GM23338 (cell line): ENCODE results near the gene FRYL. TPM values are rescaled to one million over a fixed set of nuclear protein-coding genes. Genes with fewer than 3 reads are reported as not detected.

Source experiments
- ATAC-seq: fragments of 200-7000 bp; cut with Tn5 transposase; 3 replicates; pipeline ENCODE4 v1.9.1; 2020
- DNase-seq: peaks from one replicate; pipeline ENCODE4 v3.0.0-alpha.2; 2015; ENCODE audit warnings: low spot score
- H2AFZ ChIP-seq: fragments of 200-600 bp; sonication (generic); 2 replicates; pipeline ENCODE4 v1.8.0; 2016; ENCODE audit warnings: antibody characterized with exemption, mild to moderate bottlenecking, moderate library complexity
- H3F3A ChIP-seq: fragments of 200-600 bp; sonication (generic); replicated peaks from 2 replicates; pipeline ENCODE4 v1.8.0; 2017; ENCODE audit warnings: antibody characterized with exemption, mixed run types, low read depth
- H3K27ac ChIP-seq: fragments of 200-600 bp; sonication (generic); 2 replicates; pipeline ENCODE4 v1.6.1; 2016; ENCODE audit warnings: low read depth
- H3K27me3 ChIP-seq: fragments of 200-600 bp; sonication (generic); 2 replicates; pipeline ENCODE4 v1.8.0; 2016; ENCODE audit warnings: mild to moderate bottlenecking, mixed run types, moderate library complexity; ENCODE audit not compliant: insufficient read depth
- H3K36me3 ChIP-seq: fragments of 200-600 bp; sonication (generic); 2 replicates; pipeline ENCODE4 v1.8.0; 2016; ENCODE audit warnings: mild to moderate bottlenecking; ENCODE audit not compliant: insufficient read depth
- H3K4me1 ChIP-seq: fragments of 200-600 bp; sonication (generic); 2 replicates; pipeline ENCODE4 v1.8.0; 2016; ENCODE audit warnings: mild to moderate bottlenecking, moderate library complexity; ENCODE audit not compliant: insufficient read depth
- H3K4me2 ChIP-seq: fragments of 200-600 bp; sonication (generic); 2 replicates; pipeline ENCODE4 v1.7.1; 2017; ENCODE audit warnings: mixed run types
- H3K4me3 ChIP-seq: fragments of 200-600 bp; sonication (generic); 2 replicates; pipeline ENCODE4 v1.6.1; 2016; ENCODE audit warnings: mixed run types
- H3K79me2 ChIP-seq: fragments of 200-600 bp; sonication (generic); replicated peaks from 2 replicates; pipeline ENCODE4 v1.8.0; 2017; ENCODE audit warnings: mild to moderate bottlenecking; ENCODE audit not compliant: insufficient read depth
- H3K9me2 ChIP-seq: fragments of 200-600 bp; sonication (generic); 2 replicates; pipeline ENCODE4 v1.8.0; 2017; ENCODE audit not compliant: insufficient read depth
- H4K20me1 ChIP-seq: fragments of 200-600 bp; sonication (generic); replicated peaks from 2 replicates; pipeline ENCODE4 v1.8.0; 2017; ENCODE audit warnings: mild to moderate bottlenecking; ENCODE audit not compliant: insufficient read depth
- H3K27ac Mint-ChIP-seq: 2 replicates; pipeline ENCODE4 v1.8.0; 2020; ENCODE audit warnings: inconsistent platforms, mild to moderate bottlenecking, moderate library complexity, mixed read lengths
- H3K27me3 Mint-ChIP-seq: 3 replicates; pipeline ENCODE4 v1.8.0; 2022; ENCODE audit warnings: low read depth, mild to moderate bottlenecking, moderate library complexity, mixed read lengths, inconsistent platforms; ENCODE audit not compliant: insufficient read depth, poor library complexity
- H3K36me3 Mint-ChIP-seq: 3 replicates; pipeline ENCODE4 v1.8.0; 2021; ENCODE audit warnings: low read depth, mild to moderate bottlenecking, inconsistent platforms, moderate library complexity, mixed read lengths
- H3K4me1 Mint-ChIP-seq: 3 replicates; pipeline ENCODE4 v1.8.0; 2020; ENCODE audit warnings: mild to moderate bottlenecking, inconsistent platforms, mixed read lengths
- H3K4me3 Mint-ChIP-seq: 3 replicates; pipeline ENCODE4 v1.8.0; 2021; ENCODE audit warnings: moderate library complexity, mild to moderate bottlenecking, inconsistent platforms, mixed read lengths
- H3K9me3 Mint-ChIP-seq: 3 replicates; pipeline ENCODE4 v1.8.0; 2020; ENCODE audit warnings: moderate library complexity, mild to moderate bottlenecking, inconsistent platforms, mixed read lengths
- CREB1 ChIP-seq: fragments of 250-450 bp; sonication (Bioruptor Pico); IDR thresholded peaks from 2 replicates; pipeline ENCODE4 v1.5.0; 2020; ENCODE audit warnings: low read depth, mild to moderate bottlenecking, moderate library complexity
- JUNB ChIP-seq: IDR thresholded peaks from one replicate; pipeline ENCODE4 v1.6.1; 2016; ENCODE audit warnings: antibody characterized with exemption; ENCODE audit not compliant: unreplicated experiment
- NANOG ChIP-seq: IDR thresholded peaks from 2 replicates; pipeline ENCODE4 v1.6.1; 2016; ENCODE audit warnings: antibody characterized with exemption, borderline replicate concordance
- POLR2AphosphoS5 ChIP-seq: IDR thresholded peaks from 2 replicates; pipeline ENCODE4 v1.6.1; 2016; ENCODE audit warnings: antibody characterized with exemption, low read depth
- polyA plus RNA-seq: library from polyadenylated mRNA; unstranded; fragments of >200 nt; fragmentation: Nextera tagmentation; extraction: Ambion mirVana; gene quantifications from 2 replicates; pipeline ENCODE4 v1.2.1, GENCODE V29; 2016
- total RNA-seq: library from RNA; depleted of rRNA; stranded (reverse); fragments of >200 nt; shearing (Covaris generic); gene quantifications from 2 replicates; pipeline ENCODE4 v1.2.3, GENCODE V29; 2014
- TF ChIP-seq, protein P1 (sequence below): fragments of 250-450 bp; sonication (Bioruptor Pico); IDR thresholded peaks from 2 replicates; pipeline ENCODE4 v1.5.0; 2020; ENCODE audit warnings: mild to moderate bottlenecking, moderate library complexity
- TF ChIP-seq, protein P2 (sequence below), 2 experiments: fragments of 200-600 bp in 1 of 2; sonication (generic) in 1 of 2; conservative IDR thresholded peaks; 2 replicates each; pipeline versions ENCODE4 v1.5.1 to v1.6.1; 2016 to 2017; ENCODE audit warnings: antibody characterized with exemption in 2 of 2, low read depth in 2 of 2, mild to moderate bottlenecking in 2 of 2, moderate library complexity in 1 of 2

The FRYL gene
- total and polyA plus RNA-seq, 2 experiments from 2014 or later, result 30.7 to 53.3 TPM

DNA sequence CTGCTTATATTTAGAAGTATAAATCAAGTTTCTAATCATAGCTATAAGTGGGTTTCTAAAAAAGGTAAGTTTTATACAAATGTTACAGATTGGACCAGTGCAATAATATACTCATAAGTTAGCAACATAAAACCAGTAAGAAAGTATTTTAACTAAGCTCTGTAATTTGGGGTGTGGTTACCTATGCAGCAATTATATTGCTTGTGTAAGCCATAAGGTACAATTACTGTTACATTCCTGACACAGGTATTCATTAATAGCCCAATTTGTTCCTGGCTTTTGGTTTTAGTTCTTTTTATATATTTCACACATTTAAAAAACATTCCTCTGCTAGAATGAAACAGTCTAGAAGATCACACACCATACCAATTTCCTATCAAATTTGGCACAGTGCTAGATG lies 115.1 kb downstream of the FRYL start:
- Histone ChIP-seq H2AFZ (no peak overlapping the region), H4K20me1 (peaks cover 10% of the 10 kb centered on the region; the same call in 1 of the 2 replicates), H3K4me3 (no peak overlapping the region), H3K27ac (no peak overlapping the region), H3K4me1 (peaks cover 13% of the 10 kb centered on the region), H3K27me3 (no peaks in the 10 kb centered on the region), H3K79me2 (peaks cover 60% of the 10 kb centered on the region), H3K9me2 (no peaks in the 10 kb centered on the region), H3F3A (no peaks in the 10 kb centered on the region), H3K36me3 (no peaks in the 10 kb centered on the region), H3K4me2 (no peak overlapping the region)
- Mint-ChIP-seq H3K9me3 (no peaks in the 10 kb centered on the region), H3K4me1 (peaks cover 7% of the 10 kb centered on the region), H3K27ac (no peak overlapping the region), H3K36me3 (no peaks in the 10 kb centered on the region), H3K27me3 (no peaks in the 10 kb centered on the region), H3K4me3 (no peak overlapping the region)
- ATAC-seq, result no peak
- TF ChIP-seq POLR2AphosphoS5 (no peak), CREB1 (CRISPR knock-in tag) (no peak), JUNB (no peak), NANOG (no peak)
- TF ChIP-seq, protein P1, sequence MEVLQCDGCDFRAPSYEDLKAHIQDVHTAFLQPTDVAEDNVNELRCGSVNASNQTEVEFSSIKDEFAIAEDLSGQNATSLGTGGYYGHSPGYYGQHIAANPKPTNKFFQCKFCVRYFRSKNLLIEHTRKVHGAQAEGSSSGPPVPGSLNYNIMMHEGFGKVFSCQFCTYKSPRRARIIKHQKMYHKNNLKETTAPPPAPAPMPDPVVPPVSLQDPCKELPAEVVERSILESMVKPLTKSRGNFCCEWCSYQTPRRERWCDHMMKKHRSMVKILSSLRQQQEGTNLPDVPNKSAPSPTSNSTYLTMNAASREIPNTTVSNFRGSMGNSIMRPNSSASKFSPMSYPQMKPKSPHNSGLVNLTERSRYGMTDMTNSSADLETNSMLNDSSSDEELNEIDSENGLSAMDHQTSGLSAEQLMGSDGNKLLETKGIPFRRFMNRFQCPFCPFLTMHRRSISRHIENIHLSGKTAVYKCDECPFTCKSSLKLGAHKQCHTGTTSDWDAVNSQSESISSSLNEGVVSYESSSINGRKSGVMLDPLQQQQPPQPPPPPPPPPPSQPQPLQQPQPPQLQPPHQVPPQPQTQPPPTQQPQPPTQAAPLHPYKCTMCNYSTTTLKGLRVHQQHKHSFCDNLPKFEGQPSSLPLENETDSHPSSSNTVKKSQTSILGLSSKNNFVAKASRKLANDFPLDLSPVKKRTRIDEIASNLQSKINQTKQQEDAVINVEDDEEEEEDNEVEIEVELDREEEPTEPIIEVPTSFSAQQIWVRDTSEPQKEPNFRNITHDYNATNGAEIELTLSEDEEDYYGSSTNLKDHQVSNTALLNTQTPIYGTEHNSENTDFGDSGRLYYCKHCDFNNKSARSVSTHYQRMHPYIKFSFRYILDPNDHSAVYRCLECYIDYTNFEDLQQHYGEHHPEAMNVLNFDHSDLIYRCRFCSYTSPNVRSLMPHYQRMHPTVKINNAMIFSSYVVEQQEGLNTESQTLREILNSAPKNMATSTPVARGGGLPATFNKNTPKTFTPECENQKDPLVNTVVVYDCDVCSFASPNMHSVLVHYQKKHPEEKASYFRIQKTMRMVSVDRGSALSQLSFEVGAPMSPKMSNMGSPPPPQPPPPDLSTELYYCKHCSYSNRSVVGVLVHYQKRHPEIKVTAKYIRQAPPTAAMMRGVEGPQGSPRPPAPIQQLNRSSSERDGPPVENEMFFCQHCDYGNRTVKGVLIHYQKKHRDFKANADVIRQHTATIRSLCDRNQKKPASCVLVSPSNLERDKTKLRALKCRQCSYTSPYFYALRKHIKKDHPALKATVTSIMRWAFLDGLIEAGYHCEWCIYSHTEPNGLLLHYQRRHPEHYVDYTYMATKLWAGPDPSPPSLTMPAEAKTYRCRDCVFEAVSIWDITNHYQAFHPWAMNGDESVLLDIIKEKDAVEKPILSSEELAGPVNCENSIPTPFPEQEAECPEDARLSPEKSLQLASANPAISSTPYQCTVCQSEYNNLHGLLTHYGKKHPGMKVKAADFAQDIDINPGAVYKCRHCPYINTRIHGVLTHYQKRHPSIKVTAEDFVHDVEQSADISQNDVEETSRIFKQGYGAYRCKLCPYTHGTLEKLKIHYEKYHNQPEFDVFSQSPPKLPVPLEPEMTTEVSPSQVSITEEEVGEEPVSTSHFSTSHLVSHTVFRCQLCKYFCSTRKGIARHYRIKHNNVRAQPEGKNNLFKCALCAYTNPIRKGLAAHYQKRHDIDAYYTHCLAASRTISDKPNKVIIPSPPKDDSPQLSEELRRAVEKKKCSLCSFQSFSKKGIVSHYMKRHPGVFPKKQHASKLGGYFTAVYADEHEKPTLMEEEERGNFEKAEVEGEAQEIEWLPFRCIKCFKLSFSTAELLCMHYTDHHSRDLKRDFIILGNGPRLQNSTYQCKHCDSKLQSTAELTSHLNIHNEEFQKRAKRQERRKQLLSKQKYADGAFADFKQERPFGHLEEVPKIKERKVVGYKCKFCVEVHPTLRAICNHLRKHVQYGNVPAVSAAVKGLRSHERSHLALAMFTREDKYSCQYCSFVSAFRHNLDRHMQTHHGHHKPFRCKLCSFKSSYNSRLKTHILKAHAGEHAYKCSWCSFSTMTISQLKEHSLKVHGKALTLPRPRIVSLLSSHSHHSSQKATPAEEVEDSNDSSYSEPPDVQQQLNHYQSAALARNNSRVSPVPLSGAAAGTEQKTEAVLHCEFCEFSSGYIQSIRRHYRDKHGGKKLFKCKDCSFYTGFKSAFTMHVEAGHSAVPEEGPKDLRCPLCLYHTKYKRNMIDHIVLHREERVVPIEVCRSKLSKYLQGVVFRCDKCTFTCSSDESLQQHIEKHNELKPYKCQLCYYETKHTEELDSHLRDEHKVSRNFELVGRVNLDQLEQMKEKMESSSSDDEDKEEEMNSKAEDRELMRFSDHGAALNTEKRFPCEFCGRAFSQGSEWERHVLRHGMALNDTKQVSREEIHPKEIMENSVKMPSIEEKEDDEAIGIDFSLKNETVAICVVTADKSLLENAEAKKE (CRISPR knock-in tag), result no peak
- TF ChIP-seq, protein P2, sequence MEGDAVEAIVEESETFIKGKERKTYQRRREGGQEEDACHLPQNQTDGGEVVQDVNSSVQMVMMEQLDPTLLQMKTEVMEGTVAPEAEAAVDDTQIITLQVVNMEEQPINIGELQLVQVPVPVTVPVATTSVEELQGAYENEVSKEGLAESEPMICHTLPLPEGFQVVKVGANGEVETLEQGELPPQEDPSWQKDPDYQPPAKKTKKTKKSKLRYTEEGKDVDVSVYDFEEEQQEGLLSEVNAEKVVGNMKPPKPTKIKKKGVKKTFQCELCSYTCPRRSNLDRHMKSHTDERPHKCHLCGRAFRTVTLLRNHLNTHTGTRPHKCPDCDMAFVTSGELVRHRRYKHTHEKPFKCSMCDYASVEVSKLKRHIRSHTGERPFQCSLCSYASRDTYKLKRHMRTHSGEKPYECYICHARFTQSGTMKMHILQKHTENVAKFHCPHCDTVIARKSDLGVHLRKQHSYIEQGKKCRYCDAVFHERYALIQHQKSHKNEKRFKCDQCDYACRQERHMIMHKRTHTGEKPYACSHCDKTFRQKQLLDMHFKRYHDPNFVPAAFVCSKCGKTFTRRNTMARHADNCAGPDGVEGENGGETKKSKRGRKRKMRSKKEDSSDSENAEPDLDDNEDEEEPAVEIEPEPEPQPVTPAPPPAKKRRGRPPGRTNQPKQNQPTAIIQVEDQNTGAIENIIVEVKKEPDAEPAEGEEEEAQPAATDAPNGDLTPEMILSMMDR (conservative IDR thresholded peaks at IDR 0.05; ENCODE audit: low read depth in 2 of 2), result no peak
- no peak for DNase-seq
